ES-I3 (cell line): ENCODE data around the gene CFAP68.

Experiments used
- H3K36me3 ChIP-seq: 2 replicates; pipeline ENCODE4 v1.6.1; 2013; ENCODE audit warnings: mild to moderate bottlenecking, low read length, control low read depth, moderate library complexity; ENCODE audit not compliant: insufficient read depth
- H3K4me1 ChIP-seq: 2 replicates; pipeline ENCODE4 v1.6.1; 2013; ENCODE audit warnings: mild to moderate bottlenecking, control low read depth, low read length; ENCODE audit not compliant: insufficient read depth
- H3K9ac ChIP-seq: 2 replicates; pipeline ENCODE4 v1.6.1; 2013; ENCODE audit warnings: low read depth, mild to moderate bottlenecking, low read length, moderate library complexity
- H3K9me3 ChIP-seq: 2 replicates; pipeline ENCODE4 v1.6.1; 2013; ENCODE audit warnings: mild to moderate bottlenecking, low read length, moderate library complexity; ENCODE audit not compliant: control insufficient read depth, insufficient read depth

Gene CFAP68

GRCh38 chr11:111934306-111934705 is 55.0 kb downstream of the CFAP68 start:
- Histone ChIP-seq H3K9ac (no peak overlapping the region), H3K4me1 (peaks cover 31% of the 10 kb centered on the region), H3K36me3 (no peaks in the 10 kb centered on the region), H3K9me3 (no peaks in the 10 kb centered on the region)
